ACC112 (cell line): ENCODE results near the gene NF2.

Experiments
- H2AFZ ChIP-seq: fragments of 200-600 bp; sonication (generic); one replicate; pipeline ENCODE4 v1.6.0; 2017; ENCODE audit warnings: antibody characterized with exemption, low read length; ENCODE audit not compliant: unreplicated experiment
- H3K27ac ChIP-seq: fragments of 200-600 bp; sonication (generic); 2 replicates; pipeline ENCODE4 v1.5.1; 2014; ENCODE audit warnings: low read depth, mild to moderate bottlenecking, antibody characterized with exemption, low read length, moderate library complexity
- H3K27me3 ChIP-seq: fragments of 200-600 bp; sonication (generic); 2 replicates; pipeline ENCODE4 v1.6.1; 2014; ENCODE audit warnings: mild to moderate bottlenecking, antibody characterized with exemption, low read length, moderate library complexity, mixed read lengths; ENCODE audit not compliant: insufficient read depth
- H3K36me3 ChIP-seq: fragments of 200-600 bp; sonication (generic); 2 replicates; pipeline ENCODE4 v1.6.1; 2016; ENCODE audit warnings: mild to moderate bottlenecking, antibody characterized with exemption, low read length, moderate library complexity, mixed read lengths; ENCODE audit not compliant: insufficient read depth
- H3K4me1 ChIP-seq: fragments of 200-600 bp; sonication (generic); one replicate; pipeline ENCODE4 v1.6.1; 2016; ENCODE audit warnings: low read length, mixed read lengths; ENCODE audit not compliant: insufficient read depth, unreplicated experiment, control insufficient read depth
- H3K4me3 ChIP-seq: fragments of 200-600 bp; sonication (generic); 2 replicates; pipeline ENCODE4 v1.5.1; 2014; ENCODE audit warnings: mild to moderate bottlenecking, low read depth, low read length
- H3K79me2 ChIP-seq: fragments of 200-600 bp; sonication (generic); one replicate; pipeline ENCODE4 v1.6.0; 2016; ENCODE audit warnings: low read length; ENCODE audit not compliant: control insufficient read depth, unreplicated experiment, insufficient read depth

The NF2 gene

DNA sequence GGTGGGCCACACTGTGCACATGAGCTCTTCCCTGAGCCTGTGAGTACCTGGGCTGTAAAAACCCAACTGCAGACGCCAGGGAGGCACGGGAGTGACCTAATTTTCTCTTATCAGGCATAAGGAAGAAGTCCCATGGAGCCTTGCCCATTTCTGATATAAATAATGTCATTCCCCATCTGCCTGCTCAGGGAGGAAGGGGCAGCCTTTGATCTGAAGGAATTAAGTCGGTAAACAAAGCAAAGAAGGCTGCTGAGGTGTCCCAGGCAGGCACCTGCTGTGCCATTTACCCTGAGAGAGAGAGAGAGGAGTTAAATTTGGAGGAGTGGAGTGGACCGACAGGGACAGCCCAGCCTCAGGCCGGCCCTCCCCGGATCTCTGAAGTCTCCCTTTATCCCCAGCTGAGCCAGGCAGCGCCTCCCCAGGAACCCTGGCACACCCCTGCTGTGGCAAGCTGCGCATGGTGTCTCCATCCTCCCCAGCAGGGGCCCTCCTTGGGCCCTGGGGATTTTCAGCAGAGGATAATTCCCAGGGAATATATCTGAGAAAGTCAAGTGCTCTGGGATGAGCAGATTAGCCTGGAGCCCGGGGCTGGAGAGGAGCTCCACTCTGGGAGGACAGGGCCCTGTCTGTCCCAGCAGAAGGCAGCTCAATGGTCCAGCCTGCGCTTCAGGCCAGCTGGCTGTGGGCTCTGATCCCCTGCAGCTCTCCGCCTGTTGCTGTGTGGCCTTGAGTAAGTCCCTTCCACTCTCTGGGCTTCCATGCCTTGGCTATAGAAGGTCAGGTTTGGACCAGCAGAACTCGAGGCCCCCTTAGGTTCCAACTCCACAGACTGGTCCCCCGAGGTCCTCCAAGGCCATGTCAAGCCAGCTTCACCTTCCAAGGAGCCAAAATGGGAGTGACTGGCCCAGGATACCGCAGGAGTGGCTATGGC, 98.8 kb downstream of the NF2 start:
- H3K36me3 ChIP-seq: no peaks in the 10 kb centered on the region
- H2AFZ ChIP-seq: no peak overlapping the region
- peaks cover 20% of the 10 kb centered on the region for H3K4me1 ChIP-seq
- no peaks in the 10 kb centered on the region for H3K27me3 ChIP-seq
- H3K79me2 ChIP-seq: no peaks in the 10 kb centered on the region
- no peak overlapping the region for H3K4me3 ChIP-seq
- no peak overlapping the region for H3K27ac ChIP-seq

DNA sequence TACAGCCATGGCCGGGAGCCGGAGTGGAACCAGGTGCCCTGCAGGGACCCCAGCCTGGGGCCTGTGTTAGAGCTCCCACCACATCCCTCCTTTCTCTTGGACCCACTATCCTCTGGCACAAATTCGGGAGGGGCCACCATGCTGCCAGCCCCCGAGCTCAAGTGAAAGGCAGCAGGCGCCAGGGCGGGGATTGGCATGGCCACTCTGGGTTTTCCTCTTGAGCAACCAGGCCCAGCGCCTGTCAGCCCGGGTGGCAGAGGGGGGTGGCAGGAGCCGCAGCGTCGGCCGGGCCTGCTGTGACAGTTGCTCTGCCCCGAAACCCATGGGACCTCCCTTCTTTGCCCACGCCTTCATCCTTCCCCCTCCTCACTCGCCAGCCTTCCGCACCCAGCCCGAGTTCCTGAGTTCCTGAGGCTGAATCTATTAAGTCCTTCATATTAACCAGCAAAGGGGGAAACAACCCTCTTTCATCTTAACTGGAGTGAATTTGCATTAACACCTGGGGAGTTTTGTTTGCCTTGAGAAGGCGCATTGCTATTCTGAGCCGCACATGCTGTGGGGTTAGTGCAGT, 99.6 kb downstream of the NF2 start:
- H3K27me3 ChIP-seq: no peaks in the 10 kb centered on the region
- H3K36me3 ChIP-seq: no peaks in the 10 kb centered on the region
- no peak overlapping the region for H3K4me3 ChIP-seq
- H3K79me2 ChIP-seq: no peaks in the 10 kb centered on the region
- H3K4me1 ChIP-seq: peaks cover 20% of the 10 kb centered on the region
- H3K27ac ChIP-seq: no peak overlapping the region
- H2AFZ ChIP-seq: no peak overlapping the region

DNA sequence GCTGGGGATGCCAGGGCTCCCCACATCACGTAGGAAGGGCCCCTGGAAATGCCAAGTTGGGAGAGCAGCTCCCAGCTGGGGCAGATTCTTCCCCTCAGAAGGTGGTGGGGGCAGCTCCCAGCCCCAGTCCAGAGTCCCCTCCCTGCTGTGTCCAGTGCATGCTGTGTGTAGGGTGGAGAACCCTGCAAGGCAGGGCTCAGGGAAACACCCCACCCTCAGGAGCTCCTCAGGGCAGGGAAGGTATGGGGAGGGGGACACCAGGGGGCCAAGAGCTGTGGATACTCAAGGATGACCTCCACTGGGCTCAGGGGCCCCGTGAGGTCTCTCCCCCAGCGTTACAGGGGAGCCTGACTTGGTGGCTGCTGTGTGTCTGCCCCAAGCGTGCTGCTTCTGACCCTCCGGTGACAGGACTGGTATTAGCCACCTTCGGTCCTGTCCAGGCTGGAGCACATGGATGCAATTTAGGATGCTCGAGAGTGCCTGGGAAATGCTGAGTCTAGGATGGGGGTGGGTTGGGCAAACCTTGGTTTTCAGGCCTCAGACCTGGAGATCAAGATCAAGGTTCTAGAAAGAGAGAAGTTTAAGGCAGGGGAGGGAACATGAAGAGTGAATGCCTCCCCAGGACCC, 100.2 kb downstream of the NF2 start:
- Histone ChIP-seq H3K36me3 (no peaks in the 10 kb centered on the region), H3K79me2 (no peaks in the 10 kb centered on the region), H3K4me3 (no peak overlapping the region), H2AFZ (no peak overlapping the region), H3K27ac (no peak overlapping the region), H3K4me1 (peaks cover 20% of the 10 kb centered on the region), H3K27me3 (no peaks in the 10 kb centered on the region)

DNA sequence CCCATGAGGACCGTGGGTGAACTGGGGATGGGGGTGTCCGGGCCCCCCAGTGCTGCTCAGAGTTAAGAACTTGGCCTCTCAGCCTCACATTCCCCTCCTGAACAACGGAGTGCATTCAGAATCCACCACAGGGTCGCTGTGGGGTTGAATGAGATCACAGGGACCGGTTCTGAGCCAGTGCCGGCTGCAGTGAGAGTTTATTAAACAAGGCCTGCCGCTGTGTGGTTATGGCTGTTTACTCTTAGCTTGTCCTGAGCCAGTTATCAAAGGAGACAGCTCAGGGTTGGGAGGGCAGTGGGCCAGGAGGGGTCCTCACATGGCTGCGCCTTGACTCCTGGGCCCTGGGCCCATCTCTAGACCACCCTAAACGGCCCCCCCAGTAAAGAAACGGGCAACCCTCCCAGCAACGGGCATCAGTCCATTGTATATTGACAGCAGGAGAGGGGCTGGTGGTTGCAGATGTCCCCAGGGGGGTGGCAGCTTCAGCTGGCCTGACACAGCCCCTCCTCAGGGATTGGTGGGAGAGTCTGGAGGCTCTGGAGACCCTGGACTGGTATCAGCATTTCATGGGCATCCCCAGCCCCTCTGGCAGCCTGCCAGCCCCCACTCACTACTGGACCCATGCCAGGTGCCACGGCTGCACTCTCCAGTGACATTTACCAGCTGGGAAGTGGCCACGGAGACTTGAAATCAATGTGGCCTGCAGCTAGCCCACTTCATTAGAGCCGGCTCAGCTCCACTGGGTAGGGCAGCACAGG, 101.3 kb downstream of the NF2 start:
- no peaks in the 10 kb centered on the region for H3K36me3 ChIP-seq
- no peak overlapping the region for H2AFZ ChIP-seq
- H3K27me3 ChIP-seq: no peaks in the 10 kb centered on the region
- H3K4me1 ChIP-seq: peaks cover 20% of the 10 kb centered on the region
- H3K4me3 ChIP-seq: no peak overlapping the region
- no peaks in the 10 kb centered on the region for H3K79me2 ChIP-seq
- H3K27ac ChIP-seq: no peak overlapping the region

DNA sequence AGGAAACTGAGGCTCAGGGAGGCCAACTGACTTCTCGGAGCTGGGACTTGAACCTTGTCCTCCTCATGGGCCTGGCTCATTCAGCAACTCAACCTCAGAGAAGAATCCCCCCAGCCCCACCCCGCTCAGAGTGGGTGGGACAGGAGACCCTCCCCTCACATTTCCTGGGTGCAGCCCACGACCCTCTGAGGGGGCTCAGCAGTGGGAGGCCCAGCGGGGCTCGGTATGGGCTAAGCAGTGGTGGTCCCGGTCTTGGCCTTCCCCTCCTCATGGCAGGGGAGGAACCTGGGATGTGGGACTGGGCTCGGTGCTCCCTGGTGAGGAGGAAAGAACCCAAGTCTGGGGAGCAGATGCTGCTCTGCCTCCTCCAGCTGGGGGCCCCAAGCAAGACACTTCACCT, 102.2 kb downstream of the NF2 start:
- peaks cover 14% of the 10 kb centered on the region for H3K4me1 ChIP-seq
- no peaks in the 10 kb centered on the region for H3K27me3 ChIP-seq
- no peaks in the 10 kb centered on the region for H3K36me3 ChIP-seq
- no peak overlapping the region for H3K4me3 ChIP-seq
- no peak overlapping the region for H2AFZ ChIP-seq
- no peaks in the 10 kb centered on the region for H3K79me2 ChIP-seq
- no peak overlapping the region for H3K27ac ChIP-seq

DNA sequence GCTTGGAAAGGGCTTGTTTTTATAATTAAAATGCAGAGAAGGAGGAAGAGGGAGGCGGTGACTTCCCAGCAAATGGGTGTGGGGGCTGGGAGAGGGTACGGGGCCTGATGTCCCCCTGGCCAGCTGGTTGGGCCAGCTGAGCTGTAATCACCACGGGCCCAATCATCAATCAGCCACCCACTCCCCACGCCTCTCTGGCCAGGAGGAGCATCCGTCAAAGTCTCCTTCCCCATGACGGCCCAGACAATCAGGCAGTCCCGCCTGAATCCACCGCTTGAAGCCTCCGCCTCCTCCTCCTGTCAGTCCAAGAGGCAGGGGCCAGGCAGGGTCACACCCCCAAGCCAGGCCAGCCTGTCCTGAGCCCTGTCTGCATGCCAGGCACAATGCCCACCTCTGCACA, 103.1 kb downstream of the NF2 start:
- no peaks in the 10 kb centered on the region for H3K79me2 ChIP-seq
- no peaks in the 10 kb centered on the region; the same call in 1 of the 2 replicates for H3K27me3 ChIP-seq
- H3K36me3 ChIP-seq: no peaks in the 10 kb centered on the region
- no peak overlapping the region for H3K27ac ChIP-seq
- H2AFZ ChIP-seq: no peak overlapping the region
- no peak overlapping the region for H3K4me3 ChIP-seq
- H3K4me1 ChIP-seq: peaks cover 6% of the 10 kb centered on the region

DNA sequence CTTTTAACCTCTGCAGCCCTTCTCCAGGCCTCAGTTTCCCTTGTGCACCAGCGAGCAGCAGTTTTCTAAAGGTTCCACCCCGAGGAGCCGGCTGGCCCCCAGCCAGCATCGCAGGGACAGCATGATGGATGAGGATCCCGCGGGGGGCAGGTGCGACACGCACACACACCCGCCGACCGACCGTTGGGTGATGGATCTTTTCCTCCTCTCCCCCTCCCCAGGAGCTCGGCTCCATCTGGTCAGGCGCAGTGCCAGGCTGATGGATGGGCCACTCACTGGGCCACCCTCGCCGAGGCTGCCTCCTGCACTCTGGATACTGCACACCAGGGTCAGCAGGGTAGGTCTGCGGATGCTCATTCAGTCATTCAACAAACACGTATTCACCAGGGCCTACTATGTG, 103.6 kb downstream of the NF2 start:
- no peaks in the 10 kb centered on the region for H3K36me3 ChIP-seq
- H3K27ac ChIP-seq: no peak overlapping the region
- H3K27me3 ChIP-seq: no peaks in the 10 kb centered on the region; the same call in 1 of the 2 replicates
- H3K4me3 ChIP-seq: no peak overlapping the region
- H2AFZ ChIP-seq: no peak overlapping the region
- H3K4me1 ChIP-seq: peaks cover under 1% of the 10 kb centered on the region
- no peaks in the 10 kb centered on the region for H3K79me2 ChIP-seq

DNA sequence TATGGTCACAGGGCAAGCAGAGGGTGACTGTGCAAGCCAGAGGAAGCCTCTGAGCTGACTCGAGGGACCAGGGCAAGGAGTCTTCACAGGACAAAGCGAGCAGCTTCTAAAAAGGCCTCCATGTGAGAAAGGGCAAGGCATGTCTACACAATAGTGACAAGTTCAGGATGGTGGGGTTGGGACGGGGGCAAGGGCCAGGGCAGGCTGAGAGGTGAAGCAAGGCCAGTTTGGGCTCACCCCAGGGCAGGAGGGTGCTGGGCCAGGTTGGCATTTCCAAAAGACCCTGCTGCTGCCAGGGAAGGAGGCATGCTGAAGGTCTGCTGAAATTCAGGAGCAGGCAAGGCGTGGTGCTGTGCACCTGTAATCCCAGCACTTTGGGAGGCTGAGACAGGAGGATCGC, 104.0 kb downstream of the NF2 start:
- H2AFZ ChIP-seq: no peak overlapping the region
- no peak overlapping the region for H3K27ac ChIP-seq
- no peaks in the 10 kb centered on the region for H3K79me2 ChIP-seq
- H3K4me3 ChIP-seq: no peak overlapping the region
- H3K36me3 ChIP-seq: no peaks in the 10 kb centered on the region
- no peaks in the 10 kb centered on the region for H3K4me1 ChIP-seq
- H3K27me3 ChIP-seq: no peaks in the 10 kb centered on the region; the same call in 1 of the 2 replicates

DNA sequence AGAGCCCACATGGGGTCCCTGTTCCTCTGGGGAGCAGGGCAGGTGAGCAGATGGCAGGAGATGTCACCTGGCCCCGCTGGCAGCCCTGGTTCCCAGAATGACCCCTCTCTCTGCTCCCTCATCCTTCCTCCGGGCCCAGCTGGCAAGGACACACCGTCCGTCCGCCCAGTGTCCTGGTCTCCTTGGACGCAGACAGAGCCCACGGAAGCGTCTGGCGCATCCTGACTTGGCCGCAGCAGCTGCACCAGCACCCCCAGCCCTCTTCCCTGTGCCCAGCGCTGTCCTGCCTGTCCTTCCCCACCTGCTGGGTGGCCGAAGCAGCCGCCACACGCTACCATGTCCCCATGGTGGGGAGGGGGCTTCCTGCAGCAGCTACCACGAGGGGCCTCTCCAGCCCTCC, 106.8 kb downstream of the NF2 start:
- no peaks in the 10 kb centered on the region for H3K4me1 ChIP-seq
- H2AFZ ChIP-seq: no peak overlapping the region
- no peaks in the 10 kb centered on the region; the same call in 1 of the 2 replicates for H3K27me3 ChIP-seq
- H3K36me3 ChIP-seq: no peaks in the 10 kb centered on the region
- H3K79me2 ChIP-seq: no peaks in the 10 kb centered on the region
- no peak overlapping the region for H3K4me3 ChIP-seq
- H3K27ac ChIP-seq: no peak overlapping the region

DNA sequence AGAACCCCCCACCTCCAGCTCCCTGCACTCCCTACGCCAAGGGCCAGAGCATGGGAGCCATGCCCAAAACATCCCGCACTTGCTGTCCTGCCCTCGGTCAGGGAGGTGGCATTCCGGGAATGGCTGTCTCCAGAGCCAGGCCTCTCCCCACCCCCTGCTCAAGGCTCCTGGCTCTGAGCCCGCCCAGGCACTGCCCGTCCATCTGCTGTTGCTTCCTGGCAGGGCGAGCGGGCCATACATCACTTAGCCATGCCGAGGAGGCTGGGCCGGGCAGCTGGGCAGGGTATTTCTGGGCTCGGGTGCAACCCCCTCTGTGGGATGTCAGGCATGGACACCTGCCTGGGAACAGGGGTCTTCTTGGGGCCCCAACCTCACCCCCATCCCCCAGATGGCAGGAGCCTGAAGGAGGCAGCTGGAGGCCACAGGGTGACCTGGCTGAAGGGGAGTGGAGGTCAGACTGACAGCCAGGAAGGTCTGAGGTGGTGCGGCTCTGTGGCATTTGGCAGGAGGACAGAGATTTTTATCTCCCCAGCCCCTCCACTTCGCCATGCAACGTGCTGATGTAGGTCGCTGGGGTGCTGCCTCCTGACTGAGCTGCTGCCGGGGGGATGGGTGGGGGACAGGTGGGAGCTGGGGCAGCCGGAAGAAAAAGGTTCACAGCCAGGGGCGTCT, 107.6 kb downstream of the NF2 start:
- H2AFZ ChIP-seq: no peak overlapping the region
- no peak overlapping the region for H3K4me3 ChIP-seq
- no peaks in the 10 kb centered on the region for H3K4me1 ChIP-seq
- no peaks in the 10 kb centered on the region for H3K36me3 ChIP-seq
- H3K27me3 ChIP-seq: no peaks in the 10 kb centered on the region; the same call in 1 of the 2 replicates
- H3K27ac ChIP-seq: no peak overlapping the region
- H3K79me2 ChIP-seq: no peaks in the 10 kb centered on the region
